B cell (primary cell): ENCODE results near the gene TSPAN2. TPM values are rescaled to one million over a fixed set of nuclear protein-coding genes. Genes with fewer than 3 reads are reported as not detected.

Source experiments
- ATAC-seq: fragments of 200-7000 bp; cut with Tn5 transposase; one replicate; pipeline ENCODE4 v1.10.0; 2021; ENCODE audit warnings: low read depth, mild to moderate bottlenecking, moderate number of reproducible peaks, moderate library complexity
- CTCF ChIA-PET: fragments of 350-600 bp; sonication (Branson Sonifier 250); formaldehyde crosslinking; loops from one replicate; lab custom pipeline; 2021; ENCODE audit warnings: antibody characterized with exemption, inconsistent platforms; lab: Charles Lee
- POLR2A ChIA-PET: fragments of 350-600 bp; sonication (Branson Sonifier 250); formaldehyde crosslinking; loops from one replicate; lab custom pipeline; 2021; ENCODE audit warnings: antibody characterized with exemption; lab: Charles Lee
- DNase-seq: peaks from one replicate; pipeline ENCODE4 v3.0.0; 2013
- H2AFZ ChIP-seq: 2 replicates; pipeline ENCODE4 v1.6.1; 2012; ENCODE audit warnings: mild to moderate bottlenecking, low read depth, low read length; ENCODE audit not compliant: insufficient read depth, poor library complexity, severe bottlenecking
- H3K27ac ChIP-seq, 2 donors: 1 replicate in 1 of 2; 2 replicates in 1 of 2; pipeline ENCODE4 v1.5.1; 2012 to 2013; ENCODE audit warnings: low read length in 2 of 2, mild to moderate bottlenecking in 2 of 2, moderate library complexity in 1 of 2
- H3K27me3 ChIP-seq, 4 experiments: fragments of 200-600 bp in 1 of 4; sonication (generic) in 1 of 4; replicated peaks in 1 of 4; 1 replicate in 2 of 4; 2 replicates in 2 of 4; pipeline versions ENCODE4 v1.6.1 to v1.7.0; 2013 to 2016; ENCODE audit warnings: low read length in 3 of 4, mild to moderate bottlenecking in 2 of 4, mixed read lengths in 1 of 4, moderate library complexity in 1 of 4; ENCODE audit not compliant: insufficient read depth in 4 of 4, control insufficient read depth in 3 of 4; ENCODE audit errors: control extremely low read depth in 1 of 4
- H3K36me3 ChIP-seq, 2 experiments: replicated peaks in 1 of 2; 1 replicate in 1 of 2; 2 replicates in 1 of 2; pipeline versions ENCODE4 v1.6.1 to v1.7.1; 2013; ENCODE audit warnings: low read length in 1 of 2; ENCODE audit not compliant: insufficient read depth in 2 of 2, control insufficient read depth in 1 of 2; ENCODE audit errors: control extremely low read depth in 1 of 2, extremely low read depth in 1 of 2
- H3K4me1 ChIP-seq, 2 donors: fragments of 200-600 bp in 1 of 2; sonication (generic) in 1 of 2; 1 replicate in 1 of 2; 2 replicates in 1 of 2; pipeline versions ENCODE4 v1.5.1 to v1.6.1; 2013 to 2017; ENCODE audit warnings: low read length in 2 of 2; ENCODE audit not compliant: control insufficient read depth in 2 of 2, insufficient read depth in 2 of 2
- H3K4me2 ChIP-seq: replicated peaks from 2 replicates; pipeline ENCODE3; 2012; ENCODE audit warnings: mild to moderate bottlenecking, low read depth, low read length; ENCODE audit not compliant: poor library complexity, severe bottlenecking
- H3K4me3 ChIP-seq, 5 experiments: fragments of 200-600 bp in 1 of 5; sonication (generic) in 1 of 5; 1 replicate in 3 of 5; 2 replicates in 2 of 5; pipeline versions ENCODE4 v1.5.1 to v1.7.0; 2011 to 2016; ENCODE audit warnings: low read length in 4 of 5, mild to moderate bottlenecking in 4 of 5, low read depth in 2 of 5, control low read depth in 1 of 5, moderate library complexity in 1 of 5; ENCODE audit not compliant: insufficient read depth in 1 of 5; ENCODE audit errors: control extremely low read depth in 1 of 5, extremely low read depth in 1 of 5
- H3K79me2 ChIP-seq: fragments of 200-600 bp; sonication (generic); one replicate; pipeline ENCODE4 v1.6.0; 2016; ENCODE audit warnings: low read length; ENCODE audit not compliant: control insufficient read depth, insufficient read depth
- H3K9ac ChIP-seq: fragments of 200-600 bp; sonication (generic); 2 replicates; pipeline ENCODE4 v1.6.1; 2017; ENCODE audit warnings: mild to moderate bottlenecking, low read length, moderate library complexity
- H3K9me3 ChIP-seq, 3 donors: one replicate each; pipeline versions ENCODE4 v1.6.1 to v1.7.1; 2013; ENCODE audit warnings: low read length in 2 of 3; ENCODE audit not compliant: control insufficient read depth in 2 of 3, insufficient read depth in 1 of 3; ENCODE audit errors: control extremely low read depth in 1 of 3
- H4K20me1 ChIP-seq: 2 replicates; pipeline ENCODE4 v1.6.0; 2012; ENCODE audit warnings: mild to moderate bottlenecking, low read length; ENCODE audit not compliant: insufficient read depth, control insufficient read depth, poor library complexity, severe bottlenecking
- H3K27ac Mint-ChIP-seq: one replicate; pipeline ENCODE4 v1.8.0; 2021; ENCODE audit warnings: mixed read lengths
- H3K27me3 Mint-ChIP-seq: one replicate; pipeline ENCODE4 v1.8.0; 2021; ENCODE audit warnings: mixed read lengths
- H3K4me1 Mint-ChIP-seq: one replicate; pipeline ENCODE4 v1.8.0; 2021; ENCODE audit warnings: mixed read lengths
- H3K4me3 Mint-ChIP-seq: one replicate; pipeline ENCODE4 v1.8.0; 2021; ENCODE audit warnings: mixed read lengths
- H3K9me3 Mint-ChIP-seq: one replicate; pipeline ENCODE4 v1.8.0; 2022; ENCODE audit warnings: mixed read lengths; ENCODE audit not compliant: insufficient read depth
- CTCF ChIP-seq: fragments of 200-600 bp; IDR thresholded peaks from one replicate; pipeline ENCODE4 v1.8.0; 2022; ENCODE audit warnings: antibody characterized with exemption, mild to moderate bottlenecking
- EZH2 ChIP-seq: IDR thresholded peaks from 2 replicates; pipeline ENCODE4 v1.6.1; 2012; ENCODE audit warnings: borderline replicate concordance, low read depth, mild to moderate bottlenecking, moderate library complexity, low read length; ENCODE audit not compliant: insufficient read depth, poor library complexity, severe bottlenecking
- WGBS: methylation state at CpG from one replicate; pipeline ENCODE4 v1.1.5; 2013; ENCODE audit warnings: missing lambda C conversion rate; ENCODE audit not compliant: insufficient coverage; 5-methylcytosine and 5-hydroxymethylcytosine counted together
- intact Hi-C: fragments of 100-400 bp; cut with micrococcal nuclease; formaldehyde crosslinking; loops from one replicate; pipeline ENCODE4 v1.10.0; 2022
- polyA plus RNA-seq: library from polyadenylated mRNA; depleted of rRNA; stranded (reverse); fragments of >200 nt; gene quantifications from 2 replicates; pipeline ENCODE4 v1.2.3, GENCODE V29; 2012
- total RNA-seq, 2 donors: library from RNA; stranded (reverse); fragments of 120-200 nt in 1 of 2; gene quantifications; 1 replicate in 1 of 2; 2 replicates in 1 of 2; pipeline versions ENCODE4 v1.2.3 to v1.2.4, GENCODE V29; 2013 to 2022

TSPAN2 gene
- total and polyA plus RNA-seq, 2 donors (not counting 1 experiment from before 2014, with no cell fraction given) = 0.24 to 0.34 TPM

GRCh38 chr1:115040501-115040900 lies 48.8 kb downstream of the TSPAN2 start:
- DNase-seq (no peak), ATAC-seq (no peak)
- Histone ChIP-seq H3K4me3 (no peak overlapping the region), H3K4me2 (no peak overlapping the region), H3K9ac (no peak overlapping the region), H4K20me1 (no peaks in the 10 kb centered on the region), H3K27me3 (peaks cover 0 to 4% (median 0%) of the 10 kb centered on the region in 4 experiments), H2AFZ (no peak overlapping the region), H3K9me3 (peaks cover 0 to 2% (median 0%) of the 10 kb centered on the region in 3 donors), H3K79me2 (no peaks in the 10 kb centered on the region), H3K36me3 (no peaks in the 10 kb centered on the region), H3K4me1 (no peaks in the 10 kb centered on the region), H3K27ac (no peak overlapping the region)
- H3K4me1 Mint-ChIP-seq = no peaks in the 10 kb centered on the region
- ChIA-PET CTCF (interaction anchor here (1.3 kb wide), 1 partner anchor 14 kb away, joined by 3 read pairs; no protein-coding TSS in a partner anchor), POLR2A (no interaction called here)
- no peak overlapping the region for H3K27ac Mint-ChIP-seq
- peaks cover 5% of the 10 kb centered on the region for H3K27me3 Mint-ChIP-seq
- H3K9me3 Mint-ChIP-seq = no peaks in the 10 kb centered on the region
- no peak for TF ChIP-seq EZH2
- TF ChIP-seq CTCF = no peak
- WGBS = no CpG with 5 or more reads among the region's 2 CpGs
- intact Hi-C loops = no loop called here
- H3K4me3 Mint-ChIP-seq = no peak overlapping the region

- intact Hi-C loops = no loop called here
- Histone ChIP-seq H3K36me3 (no peaks in the 10 kb centered on the region), H3K27me3 (peaks cover 0 to 4% (median 0%) of the 10 kb centered on the region in 4 experiments), H3K79me2 (no peaks in the 10 kb centered on the region), H2AFZ (no peak overlapping the region), H3K9me3 (no peaks in the 10 kb centered on the region), H3K4me1 (no peaks in the 10 kb centered on the region), H3K9ac (no peak overlapping the region), H3K4me3 (no peak overlapping the region), H3K4me2 (no peak overlapping the region), H3K27ac (no peak overlapping the region), H4K20me1 (no peaks in the 10 kb centered on the region)
- Mint-ChIP-seq H3K9me3 (no peaks in the 10 kb centered on the region), H3K4me3 (no peak overlapping the region), H3K27ac (no peak overlapping the region), H3K27me3 (peaks cover 5% of the 10 kb centered on the region), H3K4me1 (no peaks in the 10 kb centered on the region)
- TF ChIP-seq EZH2 = no peak
- TF ChIP-seq CTCF = no peak
- DNase-seq (no peak), ATAC-seq (no peak)
- WGBS = 71% methylated on average over 2 of the region's 4 CpGs
- ChIA-PET POLR2A (no interaction called here), CTCF (no interaction called here)
Measured at GRCh38 chr1:115036814-115037507, 52.3 kb downstream of the TSPAN2 start.
